HL-60/S4 treated with phorbol 12-myristate 13-acetate at 8.2 ng/mL for 4 days and 3 days (cell line): Measurements from ENCODE around the gene SPARC.
"Not testable (repeated sequence)": the region's sequence is repeated elsewhere in the genome, so short reads cannot be mapped to it uniquely, and the experiment has no call there.

Source experiments
- in situ Hi-C: fragments of 300-500 bp; cut with MboI; formaldehyde crosslinking; loops from 2 replicates; pipeline ENCODE4 v1.15.0; 2022; ENCODE audit warnings: low sequenced_read_pairs

Gene SPARC, protein sequence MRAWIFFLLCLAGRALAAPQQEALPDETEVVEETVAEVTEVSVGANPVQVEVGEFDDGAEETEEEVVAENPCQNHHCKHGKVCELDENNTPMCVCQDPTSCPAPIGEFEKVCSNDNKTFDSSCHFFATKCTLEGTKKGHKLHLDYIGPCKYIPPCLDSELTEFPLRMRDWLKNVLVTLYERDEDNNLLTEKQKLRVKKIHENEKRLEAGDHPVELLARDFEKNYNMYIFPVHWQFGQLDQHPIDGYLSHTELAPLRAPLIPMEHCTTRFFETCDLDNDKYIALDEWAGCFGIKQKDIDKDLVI

GRCh38 chr5:151686674-151687407 is at the start of gene SPARC:
SPARC (minus strand) TSS chr5:151686915; CDS start chr5:151676188, 10,727 bp downstream.
- in situ Hi-C loops: no loop called here

DNA sequence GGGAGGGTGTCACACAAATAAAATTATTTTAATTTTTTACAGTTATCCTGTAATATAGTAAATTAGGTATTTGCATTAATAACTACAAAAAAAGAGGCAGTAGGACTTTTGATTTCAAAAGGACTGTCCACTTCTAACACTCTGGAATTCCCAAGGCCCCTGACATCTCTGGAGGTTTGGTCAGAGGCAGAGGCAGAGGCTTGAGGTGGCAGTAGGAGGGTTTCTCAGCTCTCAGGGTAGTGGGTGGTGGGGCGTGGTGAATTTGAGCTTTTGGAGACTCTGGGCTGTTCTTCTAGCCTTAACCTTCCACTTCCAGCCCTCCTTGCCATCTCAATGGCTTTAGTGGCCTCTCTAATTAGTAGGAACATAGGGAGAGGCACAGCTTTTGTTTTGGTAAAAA is 48.9 kb upstream of the SPARC start:
- in situ Hi-C loops: no loop called here

DNA sequence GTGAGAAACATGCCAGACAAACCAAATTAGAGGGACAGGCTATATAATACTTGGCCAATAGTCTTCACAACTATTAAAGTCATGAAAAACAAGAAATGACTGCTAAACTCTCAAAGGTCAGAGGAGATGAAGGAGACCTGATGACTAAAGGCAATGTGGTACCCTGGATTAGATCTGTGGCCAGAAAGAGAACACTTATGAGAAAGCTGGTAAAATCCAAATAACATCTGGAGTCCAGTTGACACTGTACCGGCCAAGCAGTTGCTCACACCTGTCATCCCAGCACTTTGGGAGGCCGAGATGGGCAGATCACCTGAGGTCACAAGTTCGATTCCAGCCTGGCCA is 47.3 kb upstream of the SPARC start:
- in situ Hi-C loops: no loop called here

- in situ Hi-C loops: no loop called here
Observed at GRCh38 chr5:151733358-151734063, 46.8 kb upstream of the SPARC start.

DNA sequence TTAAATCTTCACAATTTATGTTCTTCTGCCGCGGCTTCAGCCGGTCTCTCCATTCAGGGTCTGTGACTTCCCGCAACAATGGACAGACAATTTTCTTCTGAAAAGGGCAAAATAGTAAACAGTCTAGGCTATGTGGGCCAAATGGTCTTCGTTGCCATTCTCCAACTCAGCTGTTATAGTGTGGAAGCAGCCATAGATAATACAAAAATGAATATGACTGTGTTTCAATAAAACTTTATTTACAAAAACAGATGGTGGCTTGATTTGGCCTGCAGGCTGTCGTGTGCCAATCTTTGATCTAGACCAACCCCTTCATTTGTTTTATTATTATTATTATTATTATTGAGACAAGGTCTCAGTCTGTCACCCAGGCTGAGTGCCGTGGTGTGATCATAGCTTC is 43.7 kb upstream of the SPARC start:
- in situ Hi-C loops: no loop called here

GRCh38 chr5:151729597-151729996 is 42.9 kb upstream of the SPARC start:
- in situ Hi-C loops: not testable (repeated sequence)

GRCh38 chr5:151724360-151724759 is 37.6 kb upstream of the SPARC start:
- in situ Hi-C loops: no loop called here

- in situ Hi-C loops: no loop called here
Observed at GRCh38 chr5:151722546-151722945, 35.8 kb upstream of the SPARC start.

GRCh38 chr5:151721812-151722391 is 35.2 kb upstream of the SPARC start:
- in situ Hi-C loops: no loop called here

DNA sequence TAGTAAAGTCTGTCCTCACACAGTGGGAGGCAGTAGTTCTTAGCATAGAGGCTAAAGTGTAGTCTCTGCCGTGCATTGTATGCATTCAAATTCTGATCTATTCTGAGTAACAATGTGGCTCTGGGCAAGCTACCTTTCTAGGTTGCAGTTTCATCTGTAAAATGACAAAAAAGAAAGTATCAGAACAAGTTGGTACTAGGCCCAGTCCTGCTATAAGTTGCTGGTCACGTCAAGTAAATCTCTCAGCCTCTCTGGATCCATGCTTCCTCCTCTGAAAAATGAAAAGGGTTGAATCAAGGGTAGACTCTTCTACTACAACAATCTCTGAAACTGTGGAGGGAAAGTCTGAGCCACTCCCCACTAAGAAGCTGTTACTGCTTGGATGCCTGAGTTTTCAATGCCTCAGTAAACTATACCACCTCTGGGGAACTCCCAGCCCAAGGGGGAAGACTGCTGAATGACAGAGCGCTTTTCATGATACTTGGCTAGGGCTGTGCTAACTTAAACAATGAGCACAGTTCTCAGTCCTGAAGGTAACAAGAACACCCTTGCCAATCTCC is 34.5 kb upstream of the SPARC start:
- in situ Hi-C loops: no loop called here

DNA sequence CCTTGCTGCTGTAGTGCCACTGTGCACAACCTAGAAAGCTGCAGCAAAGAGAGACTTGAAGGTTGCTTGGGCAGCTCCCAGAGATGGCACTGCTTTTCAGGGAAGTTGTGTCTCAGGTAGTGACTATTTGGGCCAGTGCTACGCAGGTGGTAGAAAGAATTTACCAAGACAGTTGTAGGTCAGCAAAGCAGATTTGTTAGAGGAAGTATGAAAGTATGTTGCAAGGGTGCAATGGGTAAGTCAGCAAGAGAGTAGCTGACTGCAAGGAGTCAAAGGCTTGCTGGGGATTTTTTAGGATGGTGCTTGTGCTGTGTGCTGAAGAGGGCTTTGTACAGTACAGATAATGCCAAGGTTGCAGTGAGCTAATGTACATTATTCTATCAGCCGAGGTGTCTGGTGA is 33.5 kb upstream of the SPARC start:
- in situ Hi-C loops: no loop called here

DNA sequence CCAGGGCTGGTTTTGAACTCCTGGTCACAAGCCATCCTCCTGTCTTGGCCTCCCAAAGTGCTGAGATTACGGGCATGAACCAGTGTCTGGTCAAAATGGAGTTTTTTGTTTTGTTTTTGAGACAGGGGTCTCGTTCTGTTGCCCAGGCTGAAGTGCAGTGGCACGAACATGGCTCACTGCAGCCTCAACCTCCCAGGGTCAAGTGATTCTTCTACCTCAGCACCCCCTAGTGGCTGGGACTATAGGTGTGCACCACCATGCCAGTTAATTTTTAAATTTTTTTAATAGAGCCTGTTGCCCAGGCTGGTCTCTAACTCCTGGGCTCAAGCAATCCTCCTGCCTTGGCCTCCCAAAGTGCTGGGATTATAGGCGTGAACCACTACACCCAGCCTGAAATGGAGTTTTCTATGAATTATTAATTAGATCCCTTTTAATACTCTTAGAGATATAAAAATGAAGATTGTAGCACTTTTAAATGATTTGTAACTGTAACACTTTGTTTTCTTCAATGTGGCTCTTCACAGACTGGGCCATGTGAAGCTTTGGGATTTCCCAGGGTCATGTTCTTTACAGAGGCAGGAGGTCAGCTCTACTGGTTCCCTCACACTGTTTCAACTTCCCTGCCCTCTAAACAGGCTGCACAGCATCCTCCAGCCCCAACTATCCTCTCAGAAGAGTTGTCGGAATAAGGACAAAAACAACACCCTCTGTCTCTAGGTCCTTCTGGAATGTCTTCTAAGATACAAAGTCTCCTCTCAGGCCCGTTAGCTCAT is 32.7 kb upstream of the SPARC start:
- in situ Hi-C loops: no loop called here

DNA sequence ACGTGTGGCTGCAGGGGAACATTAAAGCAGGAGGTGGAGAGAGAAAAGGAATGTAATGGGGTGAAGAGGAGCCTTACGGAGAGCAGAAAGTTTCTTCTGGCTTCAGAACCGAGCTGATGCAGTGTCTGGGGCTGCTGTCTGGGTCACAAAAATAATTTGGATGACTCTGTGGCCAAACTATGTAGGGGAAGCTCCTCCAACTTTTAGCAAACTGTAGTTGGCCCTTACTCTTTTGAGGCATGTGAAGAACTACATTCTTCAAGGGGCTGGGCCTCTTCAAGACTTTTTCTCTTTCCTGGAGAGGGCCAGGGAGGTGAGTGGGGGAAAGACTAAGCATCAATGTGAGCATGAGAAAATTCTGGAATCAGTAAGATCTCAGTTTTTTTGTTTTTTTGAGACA is 31.9 kb upstream of the SPARC start:
- in situ Hi-C loops: no loop called here

DNA sequence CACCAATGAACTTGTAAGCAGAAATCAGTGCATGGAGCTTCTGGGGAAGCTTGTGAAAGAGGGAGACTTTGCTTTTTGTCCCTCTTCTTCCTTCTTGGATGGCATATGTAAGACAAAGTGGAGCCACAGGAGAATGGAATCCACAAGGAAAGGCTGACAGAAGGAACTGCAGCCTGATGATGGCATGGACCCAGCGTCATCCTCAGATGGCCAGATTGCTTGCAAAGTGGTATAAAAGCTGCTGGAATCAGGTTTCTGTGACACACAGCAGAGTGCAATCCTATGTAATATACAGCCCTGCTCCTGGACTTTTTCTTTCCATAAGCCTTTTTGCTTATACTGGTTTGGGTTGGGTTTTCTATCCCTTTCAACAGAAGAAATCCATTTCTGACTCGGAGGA is 31.4 kb upstream of the SPARC start:
- in situ Hi-C loops: no loop called here

GRCh38 chr5:151717416-151717815 is 30.7 kb upstream of the SPARC start:
- in situ Hi-C loops: no loop called here

DNA sequence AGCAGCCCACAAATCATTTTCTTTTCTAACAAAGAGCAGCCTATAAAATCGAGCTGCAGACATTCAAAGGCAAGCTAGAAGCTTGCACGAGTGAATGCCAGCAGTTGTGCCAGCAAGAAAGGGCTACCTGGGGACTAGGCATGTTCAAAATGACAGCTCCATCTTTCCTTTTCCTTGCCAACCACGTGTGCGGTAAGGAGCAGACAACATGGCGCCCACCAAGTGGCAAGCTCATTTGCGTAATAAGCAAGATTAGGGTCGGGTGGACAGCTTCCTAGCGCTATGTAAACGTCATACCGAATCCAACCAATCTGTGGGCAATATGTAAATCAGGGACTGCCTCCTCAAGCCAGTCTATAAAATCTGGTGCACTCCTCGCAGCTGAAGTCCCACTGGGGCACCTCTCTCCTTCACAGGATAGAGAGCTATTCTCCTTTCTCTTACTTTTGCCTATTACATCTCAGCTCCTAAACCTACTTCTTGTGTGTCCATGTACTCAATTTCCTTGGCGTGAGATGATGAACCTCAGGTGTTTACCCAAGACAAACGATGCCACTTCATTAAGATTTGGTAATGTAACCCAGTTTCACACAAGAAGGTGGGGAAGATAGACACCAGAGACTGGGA is 22.5 kb upstream of the SPARC start:
- in situ Hi-C loops: no loop called here

DNA sequence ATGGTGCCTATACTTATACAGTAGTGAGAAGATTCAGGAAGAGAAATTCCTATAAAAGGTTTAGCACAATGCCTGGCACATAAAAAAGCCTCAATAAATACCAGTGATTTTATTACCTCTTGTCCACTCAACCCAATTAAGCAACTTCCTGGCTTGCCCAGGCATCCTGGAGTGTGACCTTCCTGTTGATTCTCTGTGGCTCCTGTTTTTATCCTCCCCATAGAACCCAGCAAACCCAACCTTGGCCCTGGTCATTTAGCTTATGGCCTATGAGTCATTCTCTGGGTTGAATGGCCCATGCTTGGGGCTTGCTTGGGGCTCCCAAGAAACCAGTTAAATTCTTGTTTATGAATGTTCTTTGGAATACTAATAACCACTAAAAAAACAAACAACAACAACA is 21.4 kb upstream of the SPARC start:
- in situ Hi-C loops: no loop called here

DNA sequence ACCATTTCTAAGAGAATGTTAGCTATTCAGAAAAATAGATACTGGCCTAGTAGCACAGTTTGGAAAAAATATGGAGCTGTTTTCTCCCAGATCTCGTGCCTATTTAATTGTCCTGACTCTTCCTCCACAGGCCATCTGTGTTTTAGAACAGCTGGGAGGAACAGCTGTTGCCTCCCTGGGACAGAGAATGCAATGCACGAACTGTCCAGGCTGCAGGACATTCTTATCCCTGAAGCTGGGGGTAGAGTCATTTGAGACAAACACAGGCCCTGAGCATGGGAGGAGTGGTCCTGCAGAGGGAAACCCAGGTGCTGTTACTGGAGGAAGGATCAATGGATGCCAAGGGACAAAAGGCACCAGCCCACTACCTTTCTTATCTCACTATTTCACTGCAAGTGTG is 20.9 kb upstream of the SPARC start:
- in situ Hi-C loops: no loop called here

- in situ Hi-C loops: no loop called here
Observed at GRCh38 chr5:151706906-151707305, 20.2 kb upstream of the SPARC start.

- in situ Hi-C loops: no loop called here
Observed at GRCh38 chr5:151703780-151704179, 17.1 kb upstream of the SPARC start.
